Endothelial cell of umbilical vein (primary cell): ENCODE measurements around the gene LHPP. TPM values are rescaled to one million over a fixed set of nuclear protein-coding genes. Genes with fewer than 3 reads are reported as not detected.

Experiments used
- BruUV-seq: library from RNA; stranded (reverse); fragments of 400-500 nt; replicated peaks from 2 replicates; lab custom pipeline; 2021; lab: Mats Ljungman, UMichigan
- CTCF ChIA-PET: fragments of 300-600, 350-600 bp; sonication (Branson Sonifier 250); formaldehyde crosslinking; loops from one replicate; lab custom pipeline; 2021; ENCODE audit warnings: antibody characterized with exemption, inconsistent platforms; lab: Charles Lee
- POLR2A ChIA-PET: fragments of 300-600, 350-600 bp; sonication (Branson Sonifier 250); formaldehyde crosslinking; loops from one replicate; lab custom pipeline; 2021; ENCODE audit warnings: antibody characterized with exemption, inconsistent platforms; lab: Charles Lee
- DNase-seq: peaks from one replicate; pipeline ENCODE4 v3.0.0-alpha.2; 2011; ENCODE audit warnings: low read depth, low spot score
- FAIRE-seq: peaks from 2 replicates; lab custom pipeline; 2011; peaks lifted over from hg19 to GRCh38; lab: Jason Lieb, UNC
- H2AFZ ChIP-seq: 2 replicates; pipeline ENCODE4 v1.6.0; 2012; ENCODE audit warnings: low read depth, low read length, control low read depth, inconsistent platforms
- H3K27ac ChIP-seq: 2 replicates; pipeline ENCODE4 v1.5.1; 2011; ENCODE audit warnings: low read depth, mild to moderate bottlenecking, control low read depth, low read length, moderate library complexity; ENCODE audit not compliant: insufficient read depth
- H3K27me3 ChIP-seq, 2 experiments: 2 replicates each; pipeline versions ENCODE4 v1.6.0 to v1.6.1; 2011; ENCODE audit warnings: low read length in 2 of 2, mixed read lengths in 1 of 2; ENCODE audit not compliant: control insufficient read depth in 2 of 2, insufficient read depth in 2 of 2
- H3K36me3 ChIP-seq, 2 experiments: 2 replicates in 1 of 2; 3 replicates in 1 of 2; pipeline ENCODE4 v1.5.1; 2011; ENCODE audit warnings: low read length in 2 of 2, mild to moderate bottlenecking in 1 of 2, moderate library complexity in 1 of 2; ENCODE audit not compliant: control insufficient read depth in 2 of 2, insufficient read depth in 2 of 2; ENCODE audit errors: extremely low read depth in 1 of 2
- H3K4me1 ChIP-seq: 3 replicates; pipeline ENCODE4 v1.5.1; 2011; ENCODE audit warnings: mild to moderate bottlenecking, low read length; ENCODE audit not compliant: control insufficient read depth, insufficient read depth; ENCODE audit errors: extremely low read depth
- H3K4me2 ChIP-seq: 2 replicates; pipeline ENCODE4 v1.6.1; 2011; ENCODE audit warnings: low read length, control low read depth, mixed read lengths; ENCODE audit not compliant: insufficient read depth
- H3K4me3 ChIP-seq, 3 experiments: fragments of 200-600 bp in 1 of 3; sonication (generic), shearing (Covaris generic) in 1 of 3; replicated peaks in 1 of 3; 2 replicates each; pipeline ENCODE4 v1.5.1; 2011 to 2016; ENCODE audit warnings: control low read depth in 3 of 3, low read length in 3 of 3, mild to moderate bottlenecking in 2 of 3, inconsistent platforms in 1 of 3, low read depth in 1 of 3, moderate library complexity in 1 of 3; ENCODE audit not compliant: insufficient read depth in 1 of 3
- H3K79me2 ChIP-seq: 2 replicates; pipeline ENCODE4 v1.6.0; 2012; ENCODE audit warnings: low read length, inconsistent platforms; ENCODE audit not compliant: control insufficient read depth, insufficient read depth
- H3K9ac ChIP-seq: replicated peaks from 2 replicates; pipeline ENCODE3; 2011; ENCODE audit warnings: low read length, control low read depth; ENCODE audit not compliant: insufficient read depth; ENCODE audit errors: extremely low read depth
- H3K9me1 ChIP-seq: replicated peaks from 3 replicates; pipeline ENCODE4 v1.6.0; 2011; ENCODE audit warnings: mild to moderate bottlenecking, low read length; ENCODE audit not compliant: control insufficient read depth, insufficient read depth; ENCODE audit errors: extremely low read depth
- H3K9me3 ChIP-seq: replicated peaks from 2 replicates; pipeline ENCODE4 v1.5.1; 2012; ENCODE audit warnings: low read length, inconsistent platforms; ENCODE audit not compliant: control insufficient read depth, insufficient read depth
- H4K20me1 ChIP-seq: replicated peaks from 2 replicates; pipeline ENCODE3; 2011; ENCODE audit warnings: mild to moderate bottlenecking, low read length; ENCODE audit not compliant: control insufficient read depth, insufficient read depth; ENCODE audit errors: extremely low read depth
- CTCF ChIP-seq, 2 donors: IDR thresholded peaks; 1 replicate in 1 of 2; 2 replicates in 1 of 2; pipeline ENCODE4 v1.5.1; 2011; ENCODE audit warnings: low read length in 2 of 2, mild to moderate bottlenecking in 2 of 2, moderate library complexity in 2 of 2, control low read depth in 1 of 2, inconsistent platforms in 1 of 2, low read depth in 1 of 2; ENCODE audit not compliant: insufficient read depth in 1 of 2; ENCODE audit errors: extremely low read depth in 1 of 2
- EZH2 ChIP-seq: IDR thresholded peaks from 2 replicates; pipeline ENCODE4 v1.6.1; 2012; ENCODE audit warnings: borderline replicate concordance, low read depth, mild to moderate bottlenecking, moderate library complexity, low read length, inconsistent platforms; ENCODE audit not compliant: severe bottlenecking
- FOS ChIP-seq: IDR thresholded peaks from 2 replicates; pipeline ENCODE4 v1.6.1; 2011; ENCODE audit warnings: mild to moderate bottlenecking, low read length, moderate library complexity, borderline replicate concordance; ENCODE audit not compliant: insufficient read depth
- GATA2 ChIP-seq: IDR thresholded peaks from 2 replicates; pipeline ENCODE4 v1.7.0; 2011; ENCODE audit warnings: low read depth, mild to moderate bottlenecking, moderate library complexity, mixed read lengths, low read length; ENCODE audit not compliant: insufficient read length, insufficient read depth
- JUN ChIP-seq: IDR thresholded peaks from 2 replicates; pipeline ENCODE4 v1.6.1; 2011; ENCODE audit warnings: borderline replicate concordance, low read depth; ENCODE audit not compliant: insufficient read length, insufficient read depth
- MAX ChIP-seq: IDR thresholded peaks from 2 replicates; pipeline ENCODE4 v1.6.1; 2011; ENCODE audit not compliant: insufficient read depth, insufficient read length
- MYC ChIP-seq: IDR thresholded peaks from one replicate; pipeline ENCODE4 v1.6.1; 2011; ENCODE audit warnings: mild to moderate bottlenecking, low read depth, low read length
- POLR2A ChIP-seq: IDR thresholded peaks from 2 replicates; pipeline ENCODE4 v1.6.1; 2012; ENCODE audit warnings: low read depth, mild to moderate bottlenecking, control low read depth, low read length
- POLR2AphosphoS5 ChIP-seq: IDR thresholded peaks from 2 replicates; pipeline ENCODE4 v1.6.1; 2012; ENCODE audit warnings: low read depth, mild to moderate bottlenecking, control low read depth, low read length, moderate library complexity; ENCODE audit not compliant: insufficient read depth
- dilution Hi-C: fragments of 300-500 bp; cut with MboI; formaldehyde crosslinking; loops from one replicate; pipeline ENCODE4 v1.15.0; 2019; ENCODE audit warnings: low sequenced_read_pairs; ENCODE audit not compliant: extremely low pct_ligation_motif_present
- intact Hi-C: fragments of 100-400 bp; cut with micrococcal nuclease; formaldehyde crosslinking; loops from one replicate; pipeline ENCODE4 v1.10.0; 2022
- polyA plus RNA-seq, 4 experiments: library from polyadenylated mRNA; depleted of rRNA in 3 of 4; stranded (reverse) in 3 of 4; unstranded in 1 of 4; fragments of >200 nt; gene quantifications; 2 replicates each; pipeline versions ENCODE4 v1.2.1 to v1.2.3, GENCODE V29; 2011 to 2012; ENCODE audit warnings: missing spikeins in 1 of 4
- total RNA-seq: library from RNA; stranded (reverse); gene quantifications from 2 replicates; pipeline ENCODE4 v1.2.3, GENCODE V29; 2021

LHPP gene
- total and polyA plus RNA-seq, 2 donors (not counting 3 experiments of a cell fraction or from before 2014, with no cell fraction given) = 5.8 to 11.2 TPM

- dilution Hi-C loops (no loop called here), intact Hi-C loops (no loop called here)
- TF ChIP-seq JUN (no peak), MAX (no peak), EZH2 (no peak), POLR2A (no peak)
- Histone ChIP-seq H3K36me3 (no peaks in the 10 kb centered on the region), H3K27me3 (no peaks in the 10 kb centered on the region), H2AFZ (no peak overlapping the region), H3K27ac (no peak overlapping the region), H3K4me2 (no peak overlapping the region), H3K9ac (no peak overlapping the region), H3K9me3 (no peaks in the 10 kb centered on the region), H3K9me1 (no peaks in the 10 kb centered on the region), H3K4me3 (no peak overlapping the region), H4K20me1 (no peaks in the 10 kb centered on the region), H3K79me2 (no peaks in the 10 kb centered on the region), H3K4me1 (no peaks in the 10 kb centered on the region)
- no TSS peak for BruUV-seq
- no peak for FAIRE-seq
- CTCF ChIA-PET = interaction anchor here (2.6 to 12.8 kb wide), 3 partner anchors 176 to 205 kb away, joined by 14 to 226 read pairs (median 218); partner anchors contain the start of gene FAM53B
- DNase-seq = no peak
- POLR2A ChIA-PET = no interaction called here
These were observed 80.7 kb downstream of the LHPP start for GRCh38 chr10:124542336-124542735.

DNA sequence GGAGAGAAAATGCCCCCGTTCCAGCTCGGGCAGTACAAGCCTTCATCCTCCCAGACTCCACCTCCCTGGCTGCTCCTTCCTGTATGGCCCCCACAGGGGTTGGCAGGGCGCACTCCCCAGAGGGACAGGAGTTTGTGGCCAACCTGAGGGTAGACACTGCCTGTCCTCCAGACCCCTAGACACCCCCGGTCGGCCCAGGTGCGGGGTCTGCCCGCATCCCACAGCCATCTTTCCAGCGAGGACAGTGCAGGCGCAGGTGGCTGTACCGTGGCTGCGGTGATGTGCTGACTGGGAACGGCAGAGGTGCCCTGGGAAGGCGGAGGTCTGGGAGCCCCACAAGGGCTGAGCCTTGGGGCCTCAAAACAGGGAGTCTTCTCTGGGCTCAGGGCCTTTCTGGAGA, 81.5 kb downstream of the LHPP start:
- Histone ChIP-seq H3K36me3 (no peaks in the 10 kb centered on the region), H3K4me1 (no peaks in the 10 kb centered on the region), H3K9ac (no peak overlapping the region), H4K20me1 (no peaks in the 10 kb centered on the region), H3K79me2 (no peaks in the 10 kb centered on the region), H3K27me3 (no peaks in the 10 kb centered on the region), H3K4me2 (no peak overlapping the region), H3K27ac (no peak overlapping the region), H2AFZ (no peak overlapping the region), H3K9me1 (no peaks in the 10 kb centered on the region), H3K9me3 (no peaks in the 10 kb centered on the region), H3K4me3 (no peak overlapping the region)
- dilution Hi-C loops (no loop called here), intact Hi-C loops (no loop called here)
- no peak for TF ChIP-seq GATA2
- TF ChIP-seq EZH2 = no peak
- TF ChIP-seq FOS = no peak
- TF ChIP-seq JUN = no peak
- TF ChIP-seq POLR2A = no peak
- no peak for TF ChIP-seq MAX
- TF ChIP-seq CTCF (IDR thresholded peaks at IDR 0.05; ENCODE audit: extremely low read depth in 1 of 2, insufficient read depth in 1 of 2, low read depth in 1 of 2, low read length in 2 of 2) = no peak
- TF ChIP-seq MYC = no peak
- no peak for TF ChIP-seq POLR2AphosphoS5
- ChIA-PET POLR2A (no interaction called here), CTCF (interaction anchor here (1.6 to 12.8 kb wide), 2 partner anchors 13 to 198 kb away, joined by 6 to 226 read pairs; no protein-coding TSS in a partner anchor)
- DNase-seq (no peak), FAIRE-seq (no peak)
- BruUV-seq = no TSS peak
